Ishikawa (cell line): Measurements from ENCODE around the gene DHX35.

Experiments used
- CEBPB ChIP-seq: IDR thresholded peaks from 2 replicates; pipeline ENCODE4 v1.6.1; 2012
- EP300 ChIP-seq: IDR thresholded peaks from 2 replicates; pipeline ENCODE4 v1.6.1; 2012; ENCODE audit warnings: borderline replicate concordance
- NFIC ChIP-seq: IDR thresholded peaks from 2 replicates; pipeline ENCODE4 v1.6.1; 2012
- RAD21 ChIP-seq: IDR thresholded peaks from 2 replicates; pipeline ENCODE4 v1.6.1; 2012; ENCODE audit warnings: low read depth
- TAF1 ChIP-seq: IDR thresholded peaks from 2 replicates; pipeline ENCODE4 v1.6.1; 2012; ENCODE audit warnings: low read depth, mild to moderate bottlenecking
- TCF12 ChIP-seq: IDR thresholded peaks from 2 replicates; pipeline ENCODE4 v1.6.1; 2012; ENCODE audit warnings: low read depth
- TEAD4 ChIP-seq: IDR thresholded peaks from 2 replicates; pipeline ENCODE4 v1.6.1; 2012
- YY1 ChIP-seq: IDR thresholded peaks from 2 replicates; pipeline ENCODE4 v1.6.1; 2012; ENCODE audit warnings: low read depth
- ZBTB7A ChIP-seq: IDR thresholded peaks from 2 replicates; pipeline ENCODE4 v1.6.1; 2012; ENCODE audit warnings: low read depth
- TF ChIP-seq, protein P1 (sequence below): IDR thresholded peaks from 2 replicates; pipeline ENCODE4 v1.6.1; 2012
- TF ChIP-seq, protein P2 (sequence below): IDR thresholded peaks from 2 replicates; pipeline ENCODE4 v1.6.1; 2012
- TF ChIP-seq, protein P3 (sequence below): IDR thresholded peaks from 2 replicates; pipeline ENCODE4 v1.6.1; 2012; ENCODE audit warnings: low read depth, mild to moderate bottlenecking

DNA sequence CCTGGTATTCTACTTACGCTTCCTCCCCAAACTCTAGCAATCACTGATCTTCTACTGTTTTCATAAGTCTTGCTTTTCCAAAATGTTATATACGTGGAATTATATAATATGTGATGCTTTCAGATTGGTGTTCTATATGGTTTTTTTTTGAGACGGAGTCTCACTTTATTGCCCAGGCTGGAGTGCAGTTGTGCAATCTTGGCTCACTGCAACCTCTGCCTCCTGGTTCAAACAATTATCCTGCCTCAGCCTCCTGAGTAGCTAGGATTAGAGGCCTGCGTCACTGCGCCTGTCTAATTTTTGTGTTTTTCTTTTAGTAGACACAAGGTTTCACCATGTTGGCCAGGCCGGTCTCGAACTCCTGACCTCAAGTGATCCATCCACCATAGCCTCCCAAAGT lies 46.8 kb upstream of the DHX35 start:
- no peak for TF ChIP-seq TEAD4
- TF ChIP-seq, protein P1, sequence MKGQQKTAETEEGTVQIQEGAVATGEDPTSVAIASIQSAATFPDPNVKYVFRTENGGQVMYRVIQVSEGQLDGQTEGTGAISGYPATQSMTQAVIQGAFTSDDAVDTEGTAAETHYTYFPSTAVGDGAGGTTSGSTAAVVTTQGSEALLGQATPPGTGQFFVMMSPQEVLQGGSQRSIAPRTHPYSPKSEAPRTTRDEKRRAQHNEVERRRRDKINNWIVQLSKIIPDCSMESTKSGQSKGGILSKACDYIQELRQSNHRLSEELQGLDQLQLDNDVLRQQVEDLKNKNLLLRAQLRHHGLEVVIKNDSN: no peak
- TF ChIP-seq, protein P2, sequence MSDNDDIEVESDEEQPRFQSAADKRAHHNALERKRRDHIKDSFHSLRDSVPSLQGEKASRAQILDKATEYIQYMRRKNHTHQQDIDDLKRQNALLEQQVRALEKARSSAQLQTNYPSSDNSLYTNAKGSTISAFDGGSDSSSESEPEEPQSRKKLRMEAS: no peak
- TF ChIP-seq RAD21: no peak
- no peak for TF ChIP-seq CEBPB
- no peak for TF ChIP-seq EP300
- no peak for TF ChIP-seq TAF1
- no peak for TF ChIP-seq ZBTB7A
- TF ChIP-seq NFIC: no peak
- TF ChIP-seq YY1: no peak
- TF ChIP-seq, protein P3, sequence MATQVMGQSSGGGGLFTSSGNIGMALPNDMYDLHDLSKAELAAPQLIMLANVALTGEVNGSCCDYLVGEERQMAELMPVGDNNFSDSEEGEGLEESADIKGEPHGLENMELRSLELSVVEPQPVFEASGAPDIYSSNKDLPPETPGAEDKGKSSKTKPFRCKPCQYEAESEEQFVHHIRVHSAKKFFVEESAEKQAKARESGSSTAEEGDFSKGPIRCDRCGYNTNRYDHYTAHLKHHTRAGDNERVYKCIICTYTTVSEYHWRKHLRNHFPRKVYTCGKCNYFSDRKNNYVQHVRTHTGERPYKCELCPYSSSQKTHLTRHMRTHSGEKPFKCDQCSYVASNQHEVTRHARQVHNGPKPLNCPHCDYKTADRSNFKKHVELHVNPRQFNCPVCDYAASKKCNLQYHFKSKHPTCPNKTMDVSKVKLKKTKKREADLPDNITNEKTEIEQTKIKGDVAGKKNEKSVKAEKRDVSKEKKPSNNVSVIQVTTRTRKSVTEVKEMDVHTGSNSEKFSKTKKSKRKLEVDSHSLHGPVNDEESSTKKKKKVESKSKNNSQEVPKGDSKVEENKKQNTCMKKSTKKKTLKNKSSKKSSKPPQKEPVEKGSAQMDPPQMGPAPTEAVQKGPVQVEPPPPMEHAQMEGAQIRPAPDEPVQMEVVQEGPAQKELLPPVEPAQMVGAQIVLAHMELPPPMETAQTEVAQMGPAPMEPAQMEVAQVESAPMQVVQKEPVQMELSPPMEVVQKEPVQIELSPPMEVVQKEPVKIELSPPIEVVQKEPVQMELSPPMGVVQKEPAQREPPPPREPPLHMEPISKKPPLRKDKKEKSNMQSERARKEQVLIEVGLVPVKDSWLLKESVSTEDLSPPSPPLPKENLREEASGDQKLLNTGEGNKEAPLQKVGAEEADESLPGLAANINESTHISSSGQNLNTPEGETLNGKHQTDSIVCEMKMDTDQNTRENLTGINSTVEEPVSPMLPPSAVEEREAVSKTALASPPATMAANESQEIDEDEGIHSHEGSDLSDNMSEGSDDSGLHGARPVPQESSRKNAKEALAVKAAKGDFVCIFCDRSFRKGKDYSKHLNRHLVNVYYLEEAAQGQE: no peak
- TF ChIP-seq TCF12: no peak
